DMS53 (cell line): ENCODE results near the gene PIAS1.
"Not testable (repeated sequence)": the region's sequence is repeated elsewhere in the genome, so short reads cannot be mapped to it uniquely, and the experiment has no call there.

Experiments used
- DNase-seq: peaks from one replicate; lab custom pipeline; 2025; lab: John Stamatoyannopoulos, UW

PIAS1 gene

DNA sequence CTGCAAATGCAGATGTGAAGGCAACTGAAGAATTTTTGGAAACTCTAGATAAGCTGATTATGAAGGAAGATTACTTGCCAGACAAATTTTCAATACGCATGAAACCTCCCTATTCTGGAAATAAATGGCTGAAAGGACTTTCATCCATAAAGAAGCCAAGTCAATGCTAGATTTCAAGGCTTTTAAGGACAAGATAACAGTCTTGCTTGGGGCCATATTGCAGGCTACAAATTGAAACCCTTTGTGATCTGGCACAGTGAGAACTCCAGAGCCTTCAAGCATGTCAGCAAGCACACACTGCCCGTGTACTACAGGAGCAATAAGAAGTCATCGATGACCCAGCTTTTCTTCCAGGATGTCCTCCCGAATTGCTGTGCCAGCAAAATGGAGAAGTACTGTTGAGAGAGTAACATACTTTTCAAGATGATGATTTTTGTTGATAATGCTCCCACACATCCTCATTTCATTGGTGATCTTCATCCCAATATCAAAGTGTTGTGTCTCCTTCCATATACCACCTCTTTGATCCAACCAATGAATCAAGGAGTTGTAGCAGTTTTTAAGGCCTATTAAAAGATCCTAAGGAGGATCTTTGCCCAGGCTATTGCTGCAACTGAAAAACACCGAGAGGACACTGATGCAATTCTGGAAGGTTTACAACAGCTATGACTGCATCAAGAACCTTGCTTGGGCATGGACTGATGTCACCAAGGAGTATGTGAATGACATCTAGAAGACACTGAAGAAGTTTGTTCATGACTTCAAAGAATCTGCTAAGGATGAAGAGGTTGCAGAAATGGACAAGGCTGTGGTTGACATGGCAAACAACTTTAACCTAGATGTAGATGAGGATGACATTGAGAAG is 130.7 kb downstream of the PIAS1 start:
- DNase-seq, result no peak

DNA sequence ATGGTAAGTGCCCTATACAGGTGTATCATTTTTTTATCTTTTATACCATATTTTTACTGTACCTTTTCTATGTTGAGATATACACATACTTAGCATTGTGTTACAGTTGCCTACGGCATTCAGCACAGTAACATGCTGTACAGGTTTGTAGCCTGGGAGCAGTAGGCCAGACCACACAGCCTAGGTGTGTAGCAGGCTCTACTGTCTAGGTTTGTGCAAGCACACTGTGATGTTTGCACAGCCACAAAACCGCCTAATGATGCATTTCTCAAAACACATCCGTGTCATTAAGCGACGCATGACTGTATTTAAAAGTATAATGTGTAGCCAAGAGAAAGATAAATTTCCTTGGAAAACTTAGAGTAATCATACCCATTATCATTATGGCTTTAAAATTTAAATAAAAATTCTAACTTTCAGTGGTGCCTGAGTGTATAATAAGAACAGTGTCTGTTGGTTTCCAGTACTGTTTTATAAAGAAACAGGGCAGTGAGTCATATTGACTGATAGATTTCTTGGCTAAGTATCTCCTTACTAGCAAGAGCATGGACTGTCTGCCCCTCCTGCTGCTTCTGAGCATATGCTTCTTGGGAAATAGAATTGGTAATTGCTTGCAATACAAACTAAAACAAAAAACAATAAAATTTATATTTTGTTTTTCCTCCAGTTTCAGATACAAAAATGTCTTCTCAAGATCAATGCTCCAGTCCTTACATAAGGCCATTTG is 132.7 kb downstream of the PIAS1 start:
- no peak for DNase-seq

- DNase-seq, result no peak
Observed at GRCh38 chr15:68187559-68187958, 133.4 kb downstream of the PIAS1 start.

DNA sequence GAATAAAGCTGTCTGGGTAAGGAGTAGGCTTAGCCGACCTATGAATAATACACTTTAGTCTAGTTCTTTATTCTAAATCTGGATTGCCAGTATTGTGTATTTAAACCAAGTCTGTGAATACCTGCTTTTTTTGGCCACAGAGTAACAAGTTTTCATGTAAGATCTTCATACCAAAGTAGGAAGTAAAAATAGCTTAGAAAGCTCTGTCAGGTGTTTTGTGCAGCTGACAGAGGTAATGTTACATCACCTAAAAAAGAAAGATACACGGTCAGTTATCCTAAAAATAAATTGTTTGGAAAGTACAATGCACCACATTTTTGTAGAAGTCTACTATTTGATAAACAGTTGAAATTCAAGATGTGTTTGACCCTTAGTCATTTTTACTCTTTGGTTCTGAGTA is 134.5 kb downstream of the PIAS1 start:
- no peak for DNase-seq

- DNase-seq, result no peak
Observed at GRCh38 chr15:68190048-68190447, 135.9 kb downstream of the PIAS1 start.

GRCh38 chr15:68191555-68191954 is 137.4 kb downstream of the PIAS1 start:
- DNase-seq, result no peak

DNA sequence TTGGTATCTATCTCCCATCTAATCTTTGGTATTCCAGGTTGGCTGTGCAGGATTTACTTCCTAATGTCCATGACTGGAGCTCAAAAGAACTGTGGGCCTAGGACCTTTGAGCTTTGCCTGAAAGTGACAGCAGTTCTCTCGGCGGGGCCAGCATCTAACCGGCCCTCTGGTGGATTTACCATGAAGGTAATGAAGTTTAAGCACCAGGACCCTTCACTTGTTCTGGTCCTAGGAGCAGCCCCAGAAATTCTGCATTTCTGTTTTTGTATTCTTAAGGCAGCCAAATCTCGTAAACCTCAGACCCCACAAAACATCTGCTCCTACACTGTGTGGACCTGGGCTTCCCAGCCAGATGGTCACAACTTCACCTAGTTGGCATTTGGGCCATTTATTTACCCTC is 138.0 kb downstream of the PIAS1 start:
- DNase-seq, result no peak

DNA sequence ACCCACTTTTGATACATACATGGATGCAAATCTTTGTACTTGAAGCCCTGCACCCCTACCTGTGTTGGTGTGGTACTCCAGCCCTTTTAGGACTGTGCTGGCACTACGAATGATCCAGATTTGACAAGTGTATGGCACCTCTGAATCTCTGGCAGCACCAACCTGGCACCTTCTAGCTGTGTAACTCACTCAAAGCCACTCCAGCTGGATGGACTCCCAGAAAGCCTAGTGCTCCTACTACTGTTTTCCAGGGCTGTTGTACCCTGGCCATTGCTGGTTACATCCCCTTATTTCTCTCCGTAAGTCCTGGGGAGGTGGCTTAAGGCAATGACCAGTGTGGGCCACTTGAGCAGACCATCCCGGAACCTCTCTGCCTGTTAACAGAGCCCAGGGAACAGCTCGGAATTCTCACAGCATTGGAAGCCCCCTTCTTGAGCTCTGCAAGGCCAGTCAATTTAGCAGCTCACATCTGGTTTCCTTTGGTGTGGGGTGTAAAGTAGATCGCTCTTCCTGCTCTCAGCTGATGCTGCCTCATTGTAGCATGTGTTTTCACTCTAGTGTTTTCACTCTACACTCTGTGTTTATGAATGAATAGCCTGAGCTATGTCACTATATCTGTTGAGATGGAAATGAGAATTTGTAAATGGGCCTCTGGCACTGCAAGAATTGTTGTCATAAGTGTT is 138.8 kb downstream of the PIAS1 start:
- no peak for DNase-seq

- no peak for DNase-seq
Observed at GRCh38 chr15:68195336-68196112, 141.4 kb downstream of the PIAS1 start.

DNA sequence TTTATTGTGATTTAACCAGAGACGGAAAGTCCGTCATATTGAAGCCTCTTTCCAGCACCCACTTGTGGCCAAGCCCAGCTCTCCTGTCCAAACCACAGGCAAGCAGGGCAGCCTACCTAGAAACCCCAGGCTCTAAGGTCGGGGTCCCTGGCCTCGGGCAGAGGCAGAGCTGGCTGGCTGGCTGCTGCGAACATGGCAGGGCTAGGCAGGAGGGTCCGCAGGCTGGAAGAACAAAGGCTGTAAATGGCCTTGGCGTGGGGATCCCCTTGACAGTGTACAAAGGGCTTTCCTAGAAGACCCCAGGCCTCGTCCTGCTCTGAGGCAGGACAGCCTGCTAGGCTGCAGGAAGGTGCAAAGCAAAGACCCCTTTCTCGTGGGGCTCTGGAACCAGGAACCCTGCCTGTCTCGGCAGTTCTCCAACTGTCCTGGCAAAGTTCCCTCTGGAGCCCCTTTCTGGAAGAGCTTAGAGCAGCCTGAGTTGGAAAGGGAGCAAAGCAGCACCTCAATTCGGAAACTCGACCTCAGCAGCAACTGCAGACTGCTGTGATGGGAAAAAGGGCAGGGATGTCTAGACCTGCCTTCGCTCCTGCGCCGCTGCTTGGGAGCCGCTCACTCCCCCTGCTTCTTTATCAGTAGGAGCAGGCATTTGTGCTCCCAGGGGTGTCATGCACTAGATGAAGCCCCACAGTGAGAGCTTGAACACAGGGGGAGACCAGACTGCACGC is 142.5 kb downstream of the PIAS1 start:
- no peak for DNase-seq

DNA sequence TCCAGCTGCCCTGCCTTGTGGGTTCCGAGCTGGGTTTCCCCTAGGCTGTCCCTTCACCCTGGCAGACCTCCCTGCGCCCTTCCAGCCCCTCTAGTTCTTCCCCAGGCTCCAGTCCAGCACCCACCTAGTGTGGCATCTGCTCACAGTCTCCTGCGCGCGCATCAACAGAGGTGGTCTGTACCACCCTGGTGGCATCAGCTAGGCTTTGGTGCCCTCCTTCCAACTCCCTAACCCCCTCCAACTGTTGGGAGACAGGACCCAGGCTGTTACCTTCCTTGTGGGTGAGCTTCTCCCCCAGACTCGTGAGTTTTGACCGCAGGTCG is 143.0 kb downstream of the PIAS1 start:
- DNase-seq, result no peak

DNA sequence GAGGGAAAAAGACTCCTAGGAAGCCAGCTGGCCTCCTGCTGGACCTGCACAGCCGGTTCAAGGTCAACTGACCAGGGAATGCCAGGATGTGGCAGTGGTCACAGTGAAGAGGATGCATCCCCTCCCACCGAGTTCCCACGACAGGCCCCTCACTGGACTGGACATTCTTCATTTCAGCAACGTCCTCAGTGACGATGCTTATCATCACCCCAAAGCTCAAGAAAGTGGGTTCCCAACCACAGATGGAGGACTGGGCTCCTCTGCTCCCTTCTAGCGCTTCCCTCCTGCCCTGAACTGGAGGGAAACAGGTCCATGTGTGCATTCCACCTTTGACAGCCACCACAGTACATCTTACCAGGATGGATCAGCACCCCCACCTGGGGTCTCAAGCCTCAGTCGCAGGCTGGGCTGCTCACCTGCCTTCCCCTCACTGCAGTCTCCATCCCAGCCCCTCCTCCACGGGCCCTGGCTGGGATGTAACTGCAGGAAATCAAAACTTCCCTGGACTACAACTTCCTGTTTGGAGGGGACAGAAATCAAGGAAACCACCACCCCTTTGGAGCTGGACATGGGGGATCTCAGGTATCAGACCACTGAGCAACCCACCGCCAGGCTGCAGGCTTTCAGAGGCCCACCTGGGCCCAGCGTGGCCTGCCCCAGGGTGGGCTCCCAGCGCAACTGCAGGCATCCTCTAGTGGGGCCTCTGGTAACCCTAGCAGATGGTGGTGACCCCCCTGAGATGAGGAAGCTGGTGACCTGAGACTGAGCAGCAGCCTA is 143.7 kb downstream of the PIAS1 start:
- no peak for DNase-seq

DNA sequence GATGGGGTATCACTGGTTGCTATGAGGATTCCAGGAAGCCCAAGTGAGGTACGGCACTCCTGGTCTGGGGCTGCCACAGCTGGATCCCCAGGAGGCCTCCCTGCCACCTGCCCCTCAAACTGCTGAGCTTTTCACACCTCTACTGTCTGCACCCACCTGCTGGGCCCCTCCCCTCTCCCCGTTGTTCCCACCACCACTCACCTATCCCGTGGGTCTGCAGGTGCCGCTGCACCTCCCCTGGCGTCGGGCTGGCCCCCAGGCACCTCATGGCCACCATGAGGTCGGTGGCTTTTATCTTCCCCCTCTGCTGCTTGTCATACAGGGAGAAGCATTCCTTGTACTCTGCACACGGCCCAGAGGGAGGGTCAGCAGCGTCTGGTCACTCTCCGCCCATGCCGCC is 145.2 kb downstream of the PIAS1 start:
- no peak for DNase-seq

DNA sequence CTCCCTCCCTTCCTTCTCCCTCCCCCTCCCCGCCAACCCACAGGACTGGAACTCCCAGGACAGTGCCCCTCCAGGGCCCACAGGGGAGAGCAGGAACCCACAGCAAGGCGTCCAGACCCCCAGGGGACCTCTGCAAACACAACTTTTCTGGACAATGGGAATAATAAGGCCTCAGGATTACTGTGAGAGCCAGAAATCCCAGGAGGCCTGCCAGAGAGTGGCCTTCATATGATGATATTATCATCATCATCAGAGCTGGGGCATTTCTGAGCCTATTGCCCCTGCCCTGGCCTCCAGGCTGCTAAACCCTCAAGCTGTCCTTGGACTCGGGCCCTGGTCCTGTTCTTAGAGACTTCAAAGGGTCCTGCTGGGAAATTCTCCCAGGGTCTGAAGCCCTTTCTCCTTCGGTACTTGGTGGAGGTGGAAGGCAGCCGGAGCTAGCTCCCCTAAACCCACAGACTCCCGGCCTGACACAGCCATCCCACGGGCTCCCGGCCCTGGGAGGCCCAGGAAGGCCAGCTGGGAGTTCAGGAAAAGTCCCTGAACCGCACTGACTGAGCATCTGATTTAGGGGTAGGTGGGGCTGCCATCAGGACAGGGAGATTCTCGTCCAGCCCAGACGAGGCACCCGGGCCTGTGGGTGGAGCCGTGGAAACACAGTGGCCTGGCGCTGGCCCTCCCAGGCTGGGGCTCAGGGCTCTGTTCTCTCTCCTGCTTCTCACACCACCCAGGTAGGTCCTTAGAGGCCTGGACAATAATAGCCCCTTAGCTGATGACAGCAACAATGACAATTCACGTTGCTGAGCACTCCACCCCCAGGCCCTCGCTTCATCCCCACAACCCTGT is 146.1 kb downstream of the PIAS1 start:
- no peak for DNase-seq

DNA sequence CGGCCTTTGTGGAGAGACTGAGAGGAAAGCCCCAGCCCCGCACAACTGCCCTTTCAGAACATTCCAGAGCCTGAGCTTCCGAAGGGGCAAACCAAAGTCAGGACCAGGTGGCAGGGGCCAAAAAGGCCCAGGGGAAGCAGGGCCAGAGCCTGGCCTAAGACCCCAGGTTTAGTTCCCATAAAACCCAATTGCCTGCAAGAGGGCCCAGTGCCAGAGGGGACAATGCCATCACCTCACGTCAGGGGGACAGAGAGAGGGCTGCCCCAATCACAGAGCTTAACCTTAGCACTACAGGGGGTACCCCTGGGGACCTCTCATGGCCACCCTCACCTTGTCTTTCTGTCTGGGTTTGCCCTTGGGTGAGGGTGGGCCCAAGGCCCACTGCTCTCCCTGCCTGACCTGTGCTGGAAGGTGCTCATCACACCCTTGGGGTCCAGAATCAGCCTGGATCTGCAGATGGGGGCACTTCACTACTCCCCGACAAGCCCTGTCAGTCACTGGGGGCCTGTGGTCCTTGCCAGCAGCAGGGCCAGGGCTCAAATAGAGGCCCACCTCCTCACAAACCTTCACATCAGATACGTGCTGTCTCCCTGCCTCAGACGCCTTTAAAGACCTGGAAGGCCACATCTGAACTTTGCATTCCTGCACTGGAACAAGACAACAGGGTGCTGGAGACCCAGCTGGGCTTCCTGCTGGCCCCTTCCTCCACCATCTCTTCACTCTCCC is 147.2 kb downstream of the PIAS1 start:
- DNase-seq, result no peak

GRCh38 chr15:68201879-68202261 is 147.8 kb downstream of the PIAS1 start:
- DNase-seq, result no peak

DNA sequence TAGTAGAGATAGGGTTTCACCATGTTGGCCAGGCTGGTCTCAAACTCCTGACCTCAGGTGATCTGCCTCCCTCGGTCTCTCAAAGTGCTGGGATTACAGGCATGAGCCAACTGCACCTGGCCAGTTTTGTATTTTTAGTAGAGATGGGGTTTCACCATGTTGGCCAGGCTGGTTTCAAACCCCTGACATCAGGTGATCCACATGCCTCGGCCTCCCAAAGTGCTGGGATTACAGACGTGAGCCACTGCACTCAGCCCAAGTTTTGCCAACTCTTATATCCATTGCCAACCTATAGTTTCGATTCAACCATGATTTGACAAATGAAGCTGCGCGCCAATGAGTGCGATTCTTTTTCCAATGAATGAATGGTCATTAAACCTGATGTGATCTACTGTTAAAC is 148.9 kb downstream of the PIAS1 start:
- DNase-seq, result not testable (repeated sequence)

- no peak for DNase-seq
Observed at GRCh38 chr15:68203486-68203885, 149.4 kb downstream of the PIAS1 start.

- no peak for DNase-seq
Observed at GRCh38 chr15:68203956-68204355, 149.8 kb downstream of the PIAS1 start.
